T-cell (primary cell): Measurements from ENCODE around the gene UGT1A1. TPM values are rescaled to one million over a fixed set of nuclear protein-coding genes. Genes with fewer than 3 reads are reported as not detected.

Source experiments
- ATAC-seq, 4 experiments: fragments of 200-7000 bp in 3 of 4; fragments of 150-1000 bp in 1 of 4; cut with Tn5 transposase; replicated peaks in 1 of 4; 1 replicate in 3 of 4; 2 replicates in 1 of 4; pipeline ENCODE4 v1.10.0; 2021; ENCODE audit warnings: moderate library complexity in 3 of 4, mild to moderate bottlenecking in 2 of 4, moderate number of reproducible peaks in 1 of 4
- CTCF ChIA-PET, 2 donors: fragments of 300-600 bp; sonication (Branson Sonifier 250); formaldehyde crosslinking; loops; one replicate each; lab custom pipeline; 2022; ENCODE audit warnings: antibody characterized with exemption in 2 of 2; lab: Charles Lee
- POLR2A ChIA-PET, 2 donors: fragments of 300-600 bp; sonication (Branson Sonifier 250); formaldehyde crosslinking; loops; one replicate each; lab custom pipeline; 2022; ENCODE audit warnings: antibody characterized with exemption in 2 of 2; lab: Charles Lee
- DNase-seq, 35 experiments: peaks; one replicate each; pipeline versions ENCODE4 v3.0.0 to v3.0.0-alpha.2; 2013 to 2023
- H3K27ac ChIP-seq: one replicate; pipeline ENCODE4 v1.5.1; 2013; ENCODE audit warnings: low read length
- H3K27me3 ChIP-seq, 2 experiments: replicated peaks in 1 of 2; 1 replicate in 1 of 2; 2 replicates in 1 of 2; pipeline versions ENCODE4 v1.6.1 to v1.7.0; 2013; ENCODE audit warnings: low read length in 1 of 2, mixed read lengths in 1 of 2; ENCODE audit not compliant: control insufficient read depth in 2 of 2, insufficient read depth in 2 of 2; ENCODE audit errors: extremely low read depth in 1 of 2
- H3K36me3 ChIP-seq, 2 donors: 1 replicate in 1 of 2; 2 replicates in 1 of 2; pipeline versions ENCODE4 v1.6.1 to v1.7.0; 2013; ENCODE audit warnings: low read length in 1 of 2; ENCODE audit not compliant: control insufficient read depth in 2 of 2, insufficient read depth in 1 of 2; ENCODE audit errors: extremely low read depth in 1 of 2
- H3K4me1 ChIP-seq, 2 experiments: 1 replicate in 1 of 2; 2 replicates in 1 of 2; pipeline versions ENCODE4 v1.6.1 to v1.7.0; 2013; ENCODE audit warnings: low read length in 2 of 2, mixed read lengths in 1 of 2; ENCODE audit not compliant: insufficient read depth in 2 of 2, control insufficient read depth in 1 of 2; ENCODE audit errors: extremely low read depth in 1 of 2
- H3K4me3 ChIP-seq, 2 donors: 1 replicate in 1 of 2; 2 replicates in 1 of 2; pipeline versions ENCODE4 v1.5.1 to v1.7.0; 2013; ENCODE audit warnings: mild to moderate bottlenecking in 2 of 2, low read length in 1 of 2, moderate library complexity in 1 of 2; ENCODE audit not compliant: control insufficient read depth in 1 of 2; ENCODE audit errors: extremely low read depth in 1 of 2
- H3K9me3 ChIP-seq: 2 replicates; pipeline ENCODE4 v1.7.0; 2013
- H3K27ac Mint-ChIP-seq, 2 donors: one replicate each; pipeline ENCODE4 v1.8.0; 2020 to 2021; ENCODE audit warnings: mild to moderate bottlenecking in 2 of 2, mixed read lengths in 2 of 2
- H3K27me3 Mint-ChIP-seq, 2 donors: one replicate each; pipeline ENCODE4 v1.8.0; 2021 to 2022; ENCODE audit warnings: mixed read lengths in 2 of 2
- H3K36me3 Mint-ChIP-seq: one replicate; pipeline ENCODE4 v1.8.0; 2021; ENCODE audit warnings: mixed read lengths
- H3K4me1 Mint-ChIP-seq, 3 donors: one replicate each; pipeline ENCODE4 v1.8.0; 2020 to 2022; ENCODE audit warnings: mixed read lengths in 3 of 3, mild to moderate bottlenecking in 1 of 3
- H3K4me3 Mint-ChIP-seq, 3 donors: one replicate each; pipeline ENCODE4 v1.8.0; 2020 to 2022; ENCODE audit warnings: mild to moderate bottlenecking in 3 of 3, mixed read lengths in 3 of 3, moderate library complexity in 3 of 3
- H3K9me3 Mint-ChIP-seq, 3 donors: one replicate each; pipeline ENCODE4 v1.8.0; 2020 to 2022; ENCODE audit warnings: mixed read lengths in 3 of 3
- WGBS: methylation state at CpG from one replicate; pipeline ENCODE4 v1.1.5; 2013; ENCODE audit warnings: missing lambda C conversion rate; ENCODE audit not compliant: insufficient coverage; 5-methylcytosine and 5-hydroxymethylcytosine counted together
- total RNA-seq, 35 experiments: library from RNA in 6 of 35; stranded (reverse) in 6 of 35; fragments of 120-200 nt in 1 of 35; gene quantifications; one replicate each; pipeline versions ENCODE4 v1.2.1 to v1.2.4 and lab custom pipeline; 2013 to 2026

The UGT1A1 gene
- total RNA-seq, 5 donors from 2014 or later (not counting 1 experiment from before 2014, with no cell fraction given) = not detected

- H3K4me1 Mint-ChIP-seq = no peaks in the 10 kb centered on the region
- WGBS = 80% methylated on average over 11 of the region's 18 CpGs
- Histone ChIP-seq H3K4me3 (no peak overlapping the region), H3K9me3 (no peaks in the 10 kb centered on the region), H3K4me1 (no peaks in the 10 kb centered on the region), H3K36me3 (no peaks in the 10 kb centered on the region), H3K27ac (no peak overlapping the region), H3K27me3 (peaks cover 0 to 10% of the 10 kb centered on the region in 2 experiments)
- ChIA-PET POLR2A (no interaction called here), CTCF (no interaction called here)
- peaks cover 3 to 6% of the 10 kb centered on the region in 2 donors for H3K27me3 Mint-ChIP-seq
- ATAC-seq (no peak), DNase-seq (no peak)
- H3K27ac Mint-ChIP-seq = no peak overlapping the region
- H3K36me3 Mint-ChIP-seq = no peaks in the 10 kb centered on the region
- no peak overlapping the region for H3K4me3 Mint-ChIP-seq
- no peaks in the 10 kb centered on the region for H3K9me3 Mint-ChIP-seq
Measured at GRCh38 chr2:233793465-233794127, 33.5 kb downstream of the UGT1A1 start.

DNA sequence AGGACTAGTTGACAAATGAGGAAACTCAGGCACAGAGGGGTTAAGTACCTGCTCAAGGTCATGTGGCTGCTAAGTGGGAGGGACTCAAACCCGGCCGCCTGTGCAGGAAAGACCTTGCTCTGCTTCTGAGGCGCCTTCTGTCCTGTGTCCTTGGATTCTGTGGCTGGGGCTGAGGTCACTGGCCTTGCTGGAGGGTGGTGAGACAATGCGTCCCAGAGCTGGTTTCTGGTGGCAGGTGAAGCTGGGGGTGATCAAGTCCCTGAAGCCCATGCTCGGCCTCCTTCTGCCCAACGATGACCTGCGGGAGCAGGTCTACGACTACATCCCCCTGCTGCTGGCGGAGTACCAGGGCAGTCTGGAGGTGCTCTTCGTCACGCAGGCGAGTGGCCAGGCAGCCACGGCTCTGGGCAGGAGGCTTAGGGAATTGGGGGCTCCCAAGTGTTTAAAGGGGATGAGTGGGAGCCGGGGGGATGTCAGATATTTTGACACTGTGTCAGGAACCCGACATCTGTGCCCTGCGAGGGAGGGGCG, 34.1 kb downstream of the UGT1A1 start:
- ATAC-seq (no peak), DNase-seq (no peak)
- POLR2A ChIA-PET = no interaction called here
- Histone ChIP-seq H3K9me3 (no peaks in the 10 kb centered on the region), H3K4me1 (no peaks in the 10 kb centered on the region), H3K27ac (no peak overlapping the region), H3K36me3 (no peaks in the 10 kb centered on the region), H3K4me3 (no peak overlapping the region), H3K27me3 (peaks cover 0 to 14% of the 10 kb centered on the region in 2 experiments)
- CTCF ChIA-PET = no interaction called here
- no peaks in the 10 kb centered on the region for H3K4me1 Mint-ChIP-seq
- H3K4me3 Mint-ChIP-seq = no peak overlapping the region
- H3K36me3 Mint-ChIP-seq = no peaks in the 10 kb centered on the region
- peaks cover 3 to 6% of the 10 kb centered on the region in 2 donors for H3K27me3 Mint-ChIP-seq
- H3K9me3 Mint-ChIP-seq = no peaks in the 10 kb centered on the region
- 80% methylated on average over 17 of the region's 17 CpGs for WGBS
- H3K27ac Mint-ChIP-seq = no peak overlapping the region

- Histone ChIP-seq H3K9me3 (no peaks in the 10 kb centered on the region), H3K4me1 (no peaks in the 10 kb centered on the region), H3K36me3 (no peaks in the 10 kb centered on the region), H3K4me3 (no peak overlapping the region), H3K27me3 (peaks cover 0 to 17% of the 10 kb centered on the region in 2 experiments), H3K27ac (no peak overlapping the region)
- no peaks in the 10 kb centered on the region for H3K36me3 Mint-ChIP-seq
- DNase-seq (peak in 1 of 35 experiments; percentile 9), ATAC-seq (no peak)
- 85% methylated on average over 13 of the region's 13 CpGs for WGBS
- POLR2A ChIA-PET = interaction anchor here in 1 of 2 donors (0.5 kb wide), 1 partner anchor 190 kb away, joined by 3 read pairs; no protein-coding TSS in a partner anchor
- H3K9me3 Mint-ChIP-seq = peaks cover 0 to 5% (median 0%) of the 10 kb centered on the region in 3 donors
- no peak overlapping the region for H3K4me3 Mint-ChIP-seq
- no peak overlapping the region for H3K27ac Mint-ChIP-seq
- no peaks in the 10 kb centered on the region for H3K4me1 Mint-ChIP-seq
- H3K27me3 Mint-ChIP-seq = peaks cover 3 to 6% of the 10 kb centered on the region in 2 donors
- CTCF ChIA-PET = no interaction called here
Measured at GRCh38 chr2:233795735-233796171, 35.7 kb downstream of the UGT1A1 start.

DNA sequence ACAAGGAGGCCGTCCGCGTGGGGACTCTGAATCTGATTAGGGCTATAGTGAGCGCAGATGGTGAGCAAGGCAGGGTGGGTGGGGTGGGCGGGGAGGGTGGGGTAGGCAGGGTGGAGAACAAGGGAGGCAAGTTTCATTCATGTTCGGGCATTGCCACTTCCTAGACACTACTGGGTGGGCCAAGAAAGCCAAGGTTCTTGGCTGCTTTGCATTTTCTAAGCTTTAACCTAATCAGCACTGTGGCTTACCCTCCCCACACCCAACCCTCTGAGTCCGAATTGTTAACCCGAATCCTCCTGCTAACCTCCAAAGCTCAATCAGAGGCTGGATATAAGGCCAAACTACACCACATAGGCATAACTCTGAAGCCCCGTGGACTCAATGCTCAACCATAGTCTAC, 36.2 kb downstream of the UGT1A1 start:
- no peaks in the 10 kb centered on the region for H3K9me3 ChIP-seq
- ATAC-seq (no peak), DNase-seq (no peak)
- CTCF ChIA-PET = no interaction called here
- H3K4me1 Mint-ChIP-seq = no peaks in the 10 kb centered on the region
- no peak overlapping the region for H3K4me3 ChIP-seq
- no peak overlapping the region for H3K27ac ChIP-seq
- no peak overlapping the region for H3K4me3 Mint-ChIP-seq
- H3K9me3 Mint-ChIP-seq = peaks cover 0 to 5% (median 0%) of the 10 kb centered on the region in 3 donors
- H3K36me3 ChIP-seq = no peaks in the 10 kb centered on the region
- POLR2A ChIA-PET = interaction anchor here in 1 of 2 donors (0.5 kb wide), 1 partner anchor 189 kb away, joined by 3 read pairs; no protein-coding TSS in a partner anchor
- no peak overlapping the region for H3K27ac Mint-ChIP-seq
- peaks cover 0 to 17% of the 10 kb centered on the region in 2 experiments for H3K27me3 ChIP-seq
- peaks cover 3 to 6% of the 10 kb centered on the region in 2 donors for H3K27me3 Mint-ChIP-seq
- H3K4me1 ChIP-seq = no peaks in the 10 kb centered on the region
- no peaks in the 10 kb centered on the region for H3K36me3 Mint-ChIP-seq
- 92% methylated on average over 3 of the region's 9 CpGs for WGBS

GRCh38 chr2:233798335-233799086, 38.4 kb downstream of the UGT1A1 start:
- peak in 2 of 35 experiments; percentile 0 to 7 for DNase-seq

GRCh38 chr2:233799087-233799665, 39.1 kb downstream of the UGT1A1 start:
- Histone ChIP-seq H3K4me1 (no peaks in the 10 kb centered on the region), H3K27me3 (peaks cover 0 to 34% of the 10 kb centered on the region in 2 experiments), H3K4me3 (no peak overlapping the region), H3K27ac (no peak overlapping the region), H3K36me3 (no peaks in the 10 kb centered on the region), H3K9me3 (no peaks in the 10 kb centered on the region)
- 42% methylated on average over 6 of the region's 7 CpGs for WGBS
- H3K4me1 Mint-ChIP-seq = no peaks in the 10 kb centered on the region
- POLR2A ChIA-PET = interaction anchor here in 1 of 2 donors (0.8 kb wide), 1 partner anchor 29 kb away, joined by 3 read pairs; no protein-coding TSS in a partner anchor
- H3K36me3 Mint-ChIP-seq = no peaks in the 10 kb centered on the region
- H3K27ac Mint-ChIP-seq = no peak overlapping the region
- DNase-seq (peak in 1 of 35 experiments; percentile 21), ATAC-seq (no peak)
- peaks cover 0 to 5% (median 0%) of the 10 kb centered on the region in 3 donors for H3K9me3 Mint-ChIP-seq
- H3K4me3 Mint-ChIP-seq = no peak overlapping the region
- CTCF ChIA-PET = no interaction called here
- peaks cover 9 to 20% of the 10 kb centered on the region in 2 donors for H3K27me3 Mint-ChIP-seq

More at GRCh38 chr2:233798335-233799086, 38.4 kb downstream of the UGT1A1 start:
- no peaks in the 10 kb centered on the region for H3K9me3 ChIP-seq
- ATAC-seq = no peak
- H3K27ac ChIP-seq = no peak overlapping the region
- no peaks in the 10 kb centered on the region for H3K36me3 Mint-ChIP-seq
- no peak overlapping the region for H3K27ac Mint-ChIP-seq
- H3K4me3 ChIP-seq = no peak overlapping the region
- CTCF ChIA-PET = no interaction called here
- no peak overlapping the region for H3K4me3 Mint-ChIP-seq
- H3K27me3 Mint-ChIP-seq = peaks cover 9 to 16% of the 10 kb centered on the region in 2 donors
- peaks cover 0 to 29% of the 10 kb centered on the region in 2 experiments for H3K27me3 ChIP-seq
- H3K4me1 Mint-ChIP-seq = no peaks in the 10 kb centered on the region
- peaks cover 0 to 5% (median 0%) of the 10 kb centered on the region in 3 donors for H3K9me3 Mint-ChIP-seq
- 75% methylated on average over 11 of the region's 14 CpGs for WGBS
- POLR2A ChIA-PET = no interaction called here
- no peaks in the 10 kb centered on the region for H3K4me1 ChIP-seq
- H3K36me3 ChIP-seq = no peaks in the 10 kb centered on the region
